GM19193 (cell line): Measurements from ENCODE around the gene CAPG.

Experiments
- POLR2A ChIP-seq: IDR thresholded peaks from 4 replicates; pipeline ENCODE4 v1.6.1; 2011; ENCODE audit not compliant: insufficient read depth, insufficient read length; ENCODE audit errors: extremely low read depth

Gene CAPG

DNA sequence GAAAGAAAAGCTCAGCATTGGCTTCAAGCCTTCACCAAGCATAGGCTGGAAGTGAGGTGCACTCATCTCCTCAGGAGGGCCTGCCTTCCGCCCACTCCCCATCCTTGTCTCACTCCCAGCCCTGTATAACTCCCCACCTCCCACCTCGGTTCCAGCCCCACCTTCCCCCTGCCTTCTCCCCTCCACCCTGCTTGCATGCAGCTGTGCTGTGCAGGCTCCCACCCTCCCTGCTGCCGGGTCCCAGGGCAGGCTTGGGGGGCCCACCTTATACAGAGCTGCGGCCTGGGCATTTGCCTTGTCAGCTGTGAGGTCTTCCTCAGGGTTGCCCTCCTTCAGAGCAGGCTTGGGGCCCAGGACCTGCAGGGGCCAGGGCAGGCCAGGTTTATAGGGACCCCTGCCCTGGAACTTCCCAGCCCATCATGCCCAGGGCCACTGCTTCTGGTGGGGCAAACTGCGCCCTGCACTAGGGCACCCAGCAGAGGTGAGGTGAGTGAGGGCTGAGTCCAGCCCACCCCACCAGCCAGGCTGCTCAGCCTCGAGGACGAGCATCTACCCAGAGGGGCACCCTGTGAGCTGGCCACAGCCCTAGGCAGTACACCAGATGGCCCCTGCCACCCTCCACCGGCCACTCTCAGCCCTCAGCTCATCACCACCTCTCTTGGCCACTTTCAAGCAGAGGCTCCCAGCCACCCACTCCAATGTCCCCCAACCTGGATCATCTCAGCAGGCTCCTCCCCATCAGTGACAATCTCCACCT, 11.6 kb downstream of the CAPG start:
- TF ChIP-seq POLR2A = no peak

DNA sequence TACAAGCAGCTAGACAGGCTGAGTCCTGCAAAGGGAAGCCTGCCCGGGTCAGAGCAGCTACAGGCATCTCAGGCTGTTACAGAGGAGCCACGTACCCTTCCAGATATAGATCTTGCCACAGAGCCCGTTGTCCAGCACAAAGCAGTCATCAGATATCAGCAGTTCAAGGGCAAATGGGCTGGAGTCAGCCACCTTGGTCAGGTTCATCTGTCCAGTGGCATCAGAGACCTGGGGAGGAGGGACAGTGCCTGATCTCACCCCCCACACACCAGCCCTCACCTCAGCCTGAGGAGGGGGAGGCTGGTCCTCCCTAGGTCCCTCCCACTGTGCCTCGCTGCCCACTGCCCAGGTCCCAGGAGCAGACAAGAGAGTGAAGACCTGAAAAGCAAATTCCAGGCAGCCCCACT, 12.2 kb downstream of the CAPG start:
- TF ChIP-seq POLR2A = no peak

DNA sequence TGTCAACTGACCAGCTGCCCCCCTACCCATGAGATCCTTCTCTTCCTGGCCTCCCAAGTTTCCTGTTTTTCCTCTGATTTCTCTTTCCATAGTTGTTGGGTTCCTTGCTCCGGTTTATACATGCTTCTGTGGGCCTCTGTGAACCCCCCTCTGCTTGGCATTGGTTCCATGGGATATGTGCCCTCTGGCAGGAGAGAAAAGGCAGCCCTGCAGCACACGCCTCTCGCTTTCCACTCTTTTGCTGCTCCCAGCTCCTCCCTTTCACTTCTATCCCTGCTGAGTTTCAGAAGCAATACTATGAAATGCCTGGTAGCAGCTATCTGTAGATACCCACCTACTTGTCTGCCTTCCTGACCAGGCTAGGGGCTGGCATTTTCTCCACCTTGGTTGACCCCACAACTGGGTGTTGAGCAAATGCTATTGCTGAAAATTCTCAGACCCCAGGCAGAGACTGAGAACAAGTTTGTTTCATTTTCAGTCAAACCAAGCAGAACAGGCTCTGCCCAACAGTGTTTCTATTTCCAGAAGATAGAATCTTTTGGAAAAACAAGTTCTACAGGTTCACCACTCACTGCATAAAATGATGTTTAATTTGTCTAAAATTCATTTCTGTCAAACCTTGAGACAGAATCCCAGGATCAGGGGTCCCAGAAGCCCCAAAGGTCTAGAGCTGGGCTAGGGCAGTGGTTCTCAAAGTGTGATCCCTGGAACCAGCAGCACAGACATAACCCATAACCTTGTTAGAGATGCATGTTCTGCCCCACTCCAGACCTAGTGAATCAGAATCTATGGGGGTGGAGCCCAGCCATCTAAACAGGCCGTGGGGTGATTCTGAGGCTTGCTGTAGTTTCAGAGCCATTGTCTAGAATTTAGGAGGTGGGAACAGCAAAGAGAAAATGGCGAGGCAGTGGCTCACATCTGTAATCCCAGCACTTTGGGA, 13.4 kb downstream of the CAPG start:
- TF ChIP-seq POLR2A = no peak

DNA sequence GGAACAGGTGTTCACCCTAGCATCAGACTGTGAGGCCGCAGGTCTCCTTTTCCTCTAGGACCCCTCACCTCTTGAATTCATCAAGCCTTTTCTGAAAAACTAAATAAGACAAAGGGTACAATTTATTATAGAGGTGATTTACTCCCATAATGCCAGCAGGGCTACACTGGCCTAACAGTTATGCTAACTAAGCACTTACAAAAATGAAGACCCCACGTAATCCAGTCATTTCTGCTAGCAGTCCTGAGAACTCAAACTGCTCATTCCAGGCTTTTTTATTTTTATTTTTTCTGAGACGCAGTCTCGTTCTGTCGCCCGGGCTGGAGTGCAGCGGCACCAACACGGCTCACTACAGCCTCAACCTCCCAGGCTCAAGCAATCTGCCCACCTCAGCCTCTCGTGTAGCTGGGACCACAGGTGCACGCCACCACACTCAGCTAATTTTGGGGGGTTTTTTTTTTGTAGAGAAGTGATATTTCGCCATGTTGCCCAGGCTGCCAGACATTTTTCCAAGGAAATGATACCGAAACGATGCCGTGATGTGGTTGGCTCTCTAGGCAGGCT, 14.2 kb downstream of the CAPG start:
- no peak for TF ChIP-seq POLR2A

DNA sequence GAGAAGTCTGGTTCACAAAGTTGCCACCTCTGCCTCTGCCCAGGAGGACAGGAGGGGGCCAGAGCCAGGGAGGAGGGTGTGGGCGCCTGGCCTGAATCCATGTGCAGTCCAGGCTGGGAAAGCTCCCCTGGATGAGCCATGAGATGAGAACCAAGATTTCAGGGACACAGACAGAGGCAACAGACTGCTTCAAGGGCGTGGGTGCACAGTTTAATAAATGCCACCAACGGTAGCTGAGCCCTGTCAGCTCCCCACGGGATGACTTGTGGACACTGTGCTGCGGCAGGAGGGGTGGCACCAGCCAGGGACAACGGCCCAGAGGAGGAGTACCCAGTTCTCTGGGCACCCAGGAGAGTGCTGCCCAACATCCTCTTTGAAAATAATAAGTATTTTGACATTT, 15.2 kb downstream of the CAPG start:
- TF ChIP-seq POLR2A = no peak

DNA sequence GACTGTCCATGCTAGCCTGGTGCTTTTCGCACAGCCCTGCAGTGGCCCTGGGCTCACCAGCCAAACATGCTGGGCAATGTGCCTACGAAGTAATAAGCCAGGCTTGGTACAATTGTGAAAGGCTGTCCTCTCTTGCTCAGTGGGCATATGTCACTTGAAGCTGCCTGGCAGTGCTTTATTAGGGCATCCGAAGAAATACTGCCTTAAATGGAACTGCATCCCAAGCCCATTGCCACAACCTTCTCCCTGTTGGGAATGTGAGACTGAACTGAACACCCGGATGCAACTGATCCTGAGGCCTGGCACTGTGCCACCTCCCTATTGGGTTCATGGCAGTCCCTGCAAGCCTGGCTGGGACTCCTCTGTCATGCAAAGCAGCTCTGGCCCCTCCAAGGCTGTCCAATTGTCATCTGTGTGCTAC, 15.9 kb downstream of the CAPG start:
- TF ChIP-seq POLR2A = no peak

DNA sequence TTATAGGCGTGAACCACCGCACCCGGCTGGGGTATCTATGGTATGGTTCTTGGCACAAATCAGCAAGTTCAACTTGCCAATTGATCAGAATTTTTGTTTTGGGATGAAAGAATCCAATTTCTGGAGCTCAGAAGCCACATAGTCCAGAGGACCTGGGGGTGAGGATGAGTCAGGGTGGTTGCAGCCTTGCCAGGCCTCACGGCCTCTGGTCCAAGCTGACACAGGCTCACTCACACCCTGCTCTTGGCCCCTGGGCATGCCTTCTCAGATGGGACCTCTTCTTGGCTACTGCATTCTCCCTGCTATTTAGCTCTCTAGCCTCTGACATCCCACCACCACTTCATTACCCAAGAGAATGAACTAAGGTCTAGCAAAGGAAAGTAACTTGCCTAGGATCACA, 16.3 kb downstream of the CAPG start:
- no peak for TF ChIP-seq POLR2A

DNA sequence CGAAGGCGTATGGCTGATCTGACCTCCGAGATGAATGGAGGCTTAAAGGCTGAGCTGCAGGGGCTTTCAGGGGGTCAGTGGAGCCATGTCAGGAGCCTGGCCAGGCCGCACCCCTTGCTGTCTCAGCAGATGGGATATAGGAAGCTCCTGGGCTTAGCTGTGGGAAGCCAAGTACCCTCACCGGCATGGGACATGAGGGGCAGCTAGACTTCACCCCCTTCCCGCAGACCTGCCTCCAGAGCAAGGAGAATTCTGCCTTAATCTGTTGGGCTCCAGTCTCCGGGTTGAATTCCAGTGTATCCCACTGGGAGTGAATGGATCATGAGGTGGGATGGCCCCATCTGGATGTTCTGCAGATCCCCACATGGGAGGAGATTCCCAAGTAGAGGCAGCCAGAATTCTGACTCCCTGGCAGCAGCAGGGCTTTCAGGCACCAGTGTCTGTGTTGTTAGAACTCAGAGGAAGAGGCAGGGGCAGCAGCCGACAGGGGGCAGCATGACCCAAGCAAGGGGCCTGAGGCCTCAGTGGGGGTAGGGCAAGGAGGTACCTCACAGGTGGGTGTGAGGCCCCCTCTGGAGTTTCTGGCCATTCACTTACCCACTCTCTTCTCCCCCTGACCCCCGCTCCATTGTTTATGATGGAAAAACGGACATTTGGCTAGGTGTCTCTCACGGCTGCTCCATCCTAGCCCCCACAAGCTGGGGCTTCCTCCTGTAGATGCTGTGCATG, 19.1 kb downstream of the CAPG start:
- TF ChIP-seq POLR2A = no peak

DNA sequence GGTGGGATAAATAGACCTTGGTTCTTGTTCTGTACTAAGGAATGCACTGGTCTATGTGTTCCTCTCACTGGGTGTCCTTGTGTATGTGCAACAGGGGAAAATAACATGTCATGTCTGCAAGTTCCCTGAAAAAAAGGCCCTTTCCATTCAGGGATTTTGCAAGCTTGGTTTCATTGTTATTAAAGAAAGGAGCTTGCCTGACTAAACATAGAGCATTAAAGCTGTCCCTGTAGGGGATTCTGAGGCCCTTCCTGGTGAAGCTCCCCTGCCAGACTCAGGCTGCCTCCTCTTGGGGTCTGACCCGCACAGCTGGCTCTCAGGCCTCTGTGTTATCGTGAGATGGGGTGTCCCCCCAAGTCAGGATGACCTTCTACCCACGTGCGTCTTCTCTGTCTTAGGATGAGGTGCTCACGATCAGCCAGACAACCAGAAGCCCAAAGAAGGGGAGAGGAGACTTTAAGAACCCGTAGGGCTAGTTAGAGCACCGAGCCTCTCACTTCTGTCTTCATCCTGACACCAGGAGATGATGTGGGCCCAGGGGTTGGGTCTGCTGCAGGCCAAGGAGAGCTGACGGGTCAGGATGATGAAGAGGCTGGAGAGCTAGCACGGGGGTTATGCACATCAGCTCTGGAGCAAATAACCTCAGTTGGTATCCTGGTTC, 21.2 kb downstream of the CAPG start:
- TF ChIP-seq POLR2A = no peak

DNA sequence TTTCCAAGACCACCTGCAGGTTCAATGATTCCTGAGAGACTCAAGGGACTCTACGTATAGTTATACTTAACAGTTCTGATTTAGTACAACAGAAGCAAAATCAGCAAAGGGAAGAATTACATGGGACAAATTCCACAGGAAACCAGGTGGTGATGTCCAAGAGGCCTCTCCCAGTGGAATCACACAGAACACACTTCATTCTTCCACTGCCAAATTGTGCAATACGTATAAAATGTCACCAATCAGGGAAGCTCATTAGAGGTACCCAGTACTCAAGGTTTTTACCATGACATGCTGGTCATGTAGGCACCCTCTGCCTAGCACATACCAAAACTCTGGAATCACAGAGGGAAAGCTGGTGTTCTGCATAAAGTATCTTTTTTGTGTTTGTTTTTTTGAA, 22.4 kb downstream of the CAPG start:
- TF ChIP-seq POLR2A = no peak

DNA sequence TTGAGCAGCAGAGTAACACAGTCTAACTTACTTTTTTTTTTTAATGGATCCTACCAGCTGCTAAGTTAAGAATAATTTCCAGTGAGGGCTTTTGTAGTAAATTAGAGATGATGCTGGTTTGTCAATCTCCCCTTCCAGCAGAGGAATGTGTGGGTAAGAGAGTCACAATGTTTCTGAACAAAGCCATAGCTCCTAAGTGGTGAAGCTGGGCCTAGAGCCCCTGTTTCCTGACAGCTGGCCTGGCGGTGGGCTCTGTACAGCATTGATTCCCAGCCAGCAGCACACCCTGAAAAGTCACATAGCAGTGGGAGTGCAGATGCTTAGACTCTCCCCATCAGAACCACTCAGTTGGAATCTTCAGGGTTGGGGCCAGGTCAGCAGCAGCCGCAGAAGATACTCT, 24.4 kb downstream of the CAPG start:
- no peak for TF ChIP-seq POLR2A

DNA sequence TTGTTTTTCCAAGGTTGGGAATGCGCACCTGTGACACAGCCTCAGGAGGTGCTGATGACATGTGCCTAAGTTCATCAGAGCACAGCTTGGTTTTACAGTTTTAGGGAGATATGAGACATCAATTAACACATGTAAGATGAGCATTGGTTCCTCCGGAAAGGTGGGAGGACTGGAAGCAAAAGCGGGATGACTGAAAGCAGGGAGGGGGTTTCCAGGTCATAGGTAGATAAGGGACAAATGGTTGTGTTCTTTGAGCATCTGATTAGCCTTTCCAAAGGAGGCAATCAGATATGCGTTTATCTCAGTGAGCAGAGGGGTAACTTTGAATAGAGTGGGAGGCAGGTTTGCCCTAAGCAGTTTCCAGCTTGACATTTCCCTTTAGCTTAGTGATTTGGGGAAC, 26.3 kb downstream of the CAPG start:
- TF ChIP-seq POLR2A = no peak

DNA sequence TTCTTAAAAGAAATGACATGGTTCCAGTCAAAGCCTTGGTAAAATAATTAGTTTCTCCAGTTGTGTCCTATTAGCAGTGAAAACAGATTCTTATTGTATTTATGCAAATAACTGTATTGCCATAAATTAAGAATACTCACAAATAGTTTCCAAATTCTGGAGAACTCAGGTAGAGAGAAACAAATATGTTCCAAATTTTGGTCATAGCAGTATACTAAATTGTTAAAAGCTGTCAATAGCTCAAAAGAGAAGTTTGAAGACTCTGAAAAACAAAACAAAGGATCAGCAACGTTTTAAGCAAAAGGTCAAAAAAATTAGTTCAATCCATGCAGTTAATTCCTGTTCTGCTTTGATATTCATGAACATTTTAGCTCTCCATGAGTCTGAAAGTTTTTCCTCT, 30.1 kb downstream of the CAPG start:
- TF ChIP-seq POLR2A = no peak

DNA sequence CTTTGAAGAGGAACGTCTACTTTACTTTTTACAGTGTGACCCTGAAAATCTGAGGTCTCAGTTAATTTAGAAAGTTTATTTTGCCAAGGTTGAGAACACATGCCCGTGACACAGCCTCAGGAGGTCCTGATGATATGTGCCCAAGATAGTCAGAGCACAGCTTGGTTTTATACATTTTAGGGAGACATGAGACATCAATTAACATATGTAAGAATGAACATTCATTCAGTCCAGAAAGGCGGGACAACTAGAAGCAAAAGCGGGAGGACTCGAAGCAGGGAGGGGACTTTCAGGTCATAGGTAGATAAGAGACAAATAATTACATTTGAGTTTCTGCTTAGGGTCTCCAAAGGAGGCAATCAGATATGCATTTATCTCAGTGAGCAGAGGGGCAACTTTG, 31.9 kb downstream of the CAPG start:
- no peak for TF ChIP-seq POLR2A
